ENCODE measurements around the gene SENP5.

SENP5 gene

GRCh38 chr3:196983186-196983585, 115.5 kb downstream of the SENP5 start:
- no peaks in the 10 kb centered on the region for H3F3A ChIP-seq (ENCODE audit: low read depth)
- TF ChIP-seq CTCF (conservative IDR thresholded peaks at IDR 0.05; ENCODE audit: low read length) (no peak), EZH2phosphoT487 (IDR thresholded peaks at IDR 0.05; ENCODE audit: borderline replicate concordance) (no peak)
- no peaks in the 10 kb centered on the region for H3K36me3 ChIP-seq (ENCODE audit: insufficient read depth, low read length)
- no peaks in the 10 kb centered on the region for H3K4me1 ChIP-seq (ENCODE audit: insufficient read depth, low read length, poor library complexity, severe bottlenecking)
- no peaks in the 10 kb centered on the region for H3K27me3 ChIP-seq (ENCODE audit: insufficient read depth, low read length, poor library complexity, severe bottlenecking)
- H4K20me1 ChIP-seq (ENCODE audit: insufficient read depth, low read length, poor library complexity, severe bottlenecking), result no peaks in the 10 kb centered on the region
- 0 out of 2 replicates have a peak, but pooled peaks cover 7% of the 10 kb centered on the region for H3K9me3 ChIP-seq (ENCODE audit: insufficient read depth, low read depth, low read length)
- H3K79me2 ChIP-seq (ENCODE audit: insufficient read depth, low read length), result no peaks in the 10 kb centered on the region
- H2AFZ ChIP-seq (ENCODE audit: low read length), result no peak overlapping the region
- H3K9me2 ChIP-seq (replicated peaks; ENCODE audit: low read depth, low read length), result no peaks in the 10 kb centered on the region
- H3K9ac ChIP-seq (ENCODE audit: low read depth, low read length, poor library complexity, severe bottlenecking), result no peak overlapping the region
- H3K4me2 ChIP-seq (ENCODE audit: low read depth, low read length, poor library complexity, severe bottlenecking), result no peak overlapping the region
- no peak overlapping the region for H3K4me3 ChIP-seq (ENCODE audit: low read length, poor library complexity, severe bottlenecking)

Measured in Loucy (cell line).